H1 (cell line): ENCODE measurements around the gene KYNU. TPM values are rescaled to one million over a fixed set of nuclear protein-coding genes. Genes with fewer than 3 reads are reported as not detected.

Experiments used
- BACH1 ChIP-seq: IDR thresholded peaks from 2 replicates; pipeline ENCODE4 v1.6.1; 2012; ENCODE audit warnings: low read length, improper control_type of control experiment
- CBX8 ChIP-seq: fragments of 300-800, 300-1000 bp; sonication (generic); IDR thresholded peaks from 2 replicates; pipeline ENCODE4 v1.7.1; 2016; ENCODE audit warnings: low read depth, low read length, borderline replicate concordance
- CHD7 ChIP-seq: fragments of 300-600 bp; sonication (generic); IDR thresholded peaks from 2 replicates; pipeline ENCODE4 v1.7.1; 2012; ENCODE audit warnings: low read length, moderate library complexity, mild to moderate bottlenecking, inconsistent platforms; ENCODE audit not compliant: insufficient replicate concordance
- NRF1 ChIP-seq: IDR thresholded peaks from 2 replicates; pipeline ENCODE4 v1.6.1; 2011; ENCODE audit warnings: mild to moderate bottlenecking, low read depth, low read length, improper control_type of control experiment
- RNF2 ChIP-seq: fragments of 200-900, 300-1000 bp; sonication (generic); IDR thresholded peaks from 2 replicates; pipeline ENCODE4 v1.7.1; 2016; ENCODE audit warnings: borderline replicate concordance, low read depth, mild to moderate bottlenecking, antibody characterized with exemption, low read length; ENCODE audit not compliant: poor library complexity, severe bottlenecking; ENCODE audit errors: missing control alignments
- SIN3A ChIP-seq, 2 experiments: IDR thresholded peaks in 1 of 2; conservative IDR thresholded peaks in 1 of 2; 2 replicates each; pipeline ENCODE4 v1.6.1; 2011 to 2012; ENCODE audit warnings: low read length in 2 of 2, improper control_type of control experiment in 1 of 2, low read depth in 1 of 2, mild to moderate bottlenecking in 1 of 2
- SIX5 ChIP-seq: IDR thresholded peaks from 2 replicates; pipeline ENCODE4 v1.6.1; 2011; ENCODE audit warnings: mild to moderate bottlenecking, low read depth, low read length
- SP1 ChIP-seq: IDR thresholded peaks from 2 replicates; pipeline ENCODE4 v1.6.1; 2011; ENCODE audit warnings: low read depth, low read length
- polyA plus RNA-seq, 7 experiments: library from polyadenylated mRNA; depleted of rRNA in 3 of 7; stranded (reverse) in 5 of 7; unstranded in 2 of 7; fragments of >200 nt in 5 of 7; fragments of 200-250 nt in 2 of 7; gene quantifications; 1 replicate in 5 of 7; 2 replicates in 1 of 7; 4 replicates in 1 of 7; pipeline versions ENCODE4 v1.2.1 to v1.2.3, GENCODE V29; 2011 to 2013; ENCODE audit warnings: missing spikeins in 2 of 7, mixed read lengths in 2 of 7
- total RNA-seq: library from RNA; stranded (reverse); fragmentation: NEBNext Ultra II Directional; extraction: Animal tissue kit (Norgen Biotek cat#: 25700); gene quantifications from 2 replicates; pipeline ENCODE4 v1.2.1, GENCODE V29; 2021

The KYNU gene
- total and polyA plus RNA-seq, 2 of the 8 experiments (the other 6 are each of a cell fraction or from before 2014, with no cell fraction given), result 0.09 to 0.13 TPM

- TF ChIP-seq CHD7 (no peak), BACH1 (no peak), SIN3A (conservative IDR thresholded peaks at IDR 0.05 in 1 of 2, IDR thresholded peaks at IDR 0.05 in 1 of 2; ENCODE audit: low read depth in 1 of 2, low read length in 2 of 2) (no peak), RNF2 (no peak), CBX8 (no peak), NRF1 (no peak), SIX5 (no peak), SP1 (no peak)
Observed at GRCh38 chr2:143001501-143001900, 124.0 kb downstream of the KYNU start (continued).
